GM12878 (cell line): Measurements from ENCODE around the gene ANKRD17. TPM values are rescaled to one million over a fixed set of nuclear protein-coding genes. Genes with fewer than 3 reads are reported as not detected.

Experiments
- ATAC-seq: fragments of 200-7000 bp; cut with Tn5 transposase; 3 replicates; pipeline ENCODE4 v1.9.1; 2020; ENCODE audit warnings: mild to moderate bottlenecking, moderate library complexity
- BruUV-seq: library from RNA; stranded (reverse); fragments of 400-500 nt; replicated peaks from 2 replicates; lab custom pipeline; 2021; lab: Mats Ljungman, UMichigan
- CTCF ChIA-PET: fragments of 300-600 bp; sonication (Branson Sonifier 250); formaldehyde crosslinking; extraction: SDS; loops from one replicate; lab custom pipeline; 2021; ENCODE audit warnings: inconsistent platforms; lab: Yijun Ruan, JAX
- POLR2A ChIA-PET: fragments of 350-600 bp; formaldehyde crosslinking; extraction: SDS; loops from one replicate; lab custom pipeline; 2021; ENCODE audit warnings: inconsistent platforms; lab: Charles Lee
- RAD21 ChIA-PET: fragments of 300-600 bp; sonication (Branson Sonifier 250); formaldehyde crosslinking; loops from one replicate; lab custom pipeline; 2023; ENCODE audit warnings: antibody characterized with exemption; ENCODE audit not compliant: unreplicated experiment; lab: Charles Lee
- SMC1A ChIA-PET: fragments of 300-600 bp; sonication (Branson Sonifier 250); formaldehyde crosslinking; loops from one replicate; lab custom pipeline; 2023; ENCODE audit not compliant: unreplicated experiment, uncharacterized antibody; lab: Charles Lee
- DNase-seq: peaks from one replicate; pipeline ENCODE4 v3.0.0-alpha.2; 2011; ENCODE audit warnings: low read depth, low spot score
- FAIRE-seq: peaks from 3 replicates; lab custom pipeline; 2011; peaks lifted over from hg19 to GRCh38; lab: Jason Lieb, UNC
- H2AFZ ChIP-seq: 2 replicates; pipeline ENCODE4 v1.6.0; 2011; ENCODE audit warnings: low read depth, low read length, control low read depth; ENCODE audit not compliant: control insufficient read depth
- H3K27ac ChIP-seq: 2 replicates; pipeline ENCODE4 v1.5.1; 2011; ENCODE audit warnings: control low read depth; ENCODE audit not compliant: control insufficient read depth, insufficient read depth
- H3K27me3 ChIP-seq, 2 experiments: replicated peaks in 1 of 2; 2 replicates each; pipeline versions ENCODE4 v1.6.0 to v1.6.1; 2011; ENCODE audit warnings: low read length in 1 of 2; ENCODE audit not compliant: control insufficient read depth in 2 of 2, insufficient read depth in 2 of 2
- H3K36me3 ChIP-seq, 2 experiments: 2 replicates each; pipeline ENCODE4 v1.5.1; 2011; ENCODE audit warnings: low read length in 1 of 2; ENCODE audit not compliant: control insufficient read depth in 2 of 2, insufficient read depth in 2 of 2
- H3K4me1 ChIP-seq: 2 replicates; pipeline ENCODE4 v1.6.1; 2011; ENCODE audit warnings: mild to moderate bottlenecking, low read length, moderate library complexity, mixed read lengths; ENCODE audit not compliant: control insufficient read depth, insufficient read depth
- H3K4me2 ChIP-seq: 2 replicates; pipeline ENCODE4 v1.6.0; 2011; ENCODE audit warnings: control low read depth; ENCODE audit not compliant: control insufficient read depth, insufficient read depth
- H3K4me3 ChIP-seq: fragments of 200-600 bp; sonication (generic); 2 replicates; pipeline ENCODE4 v1.5.1; 2016
- H3K79me2 ChIP-seq: 2 replicates; pipeline ENCODE4 v1.6.0; 2011; ENCODE audit warnings: low read length; ENCODE audit not compliant: control insufficient read depth, insufficient read depth
- H3K9ac ChIP-seq: 2 replicates; pipeline ENCODE4 v1.8.0; 2011; ENCODE audit warnings: low read length, control low read depth, mixed read lengths; ENCODE audit not compliant: control insufficient read depth, insufficient read depth
- H3K9me3 ChIP-seq: replicated peaks from 3 replicates; pipeline ENCODE4 v1.5.1; 2011; ENCODE audit warnings: mild to moderate bottlenecking, low read length; ENCODE audit not compliant: control insufficient read depth, insufficient read depth
- H4K20me1 ChIP-seq: 2 replicates; pipeline ENCODE4 v1.6.0; 2011; ENCODE audit not compliant: control insufficient read depth, insufficient read depth
- ATF2 ChIP-seq: IDR thresholded peaks from 2 replicates; pipeline ENCODE4 v1.6.1; 2012; ENCODE audit warnings: low read length, inconsistent platforms
- CREM ChIP-seq: IDR thresholded peaks from 2 replicates; pipeline ENCODE4 v1.6.1; 2014; ENCODE audit warnings: antibody characterized with exemption, low read depth
- HDAC2 ChIP-seq: fragments of 200-600 bp; sonication (generic); IDR thresholded peaks from 2 replicates; pipeline ENCODE4 v1.6.1; 2017
- MTA2 ChIP-seq: fragments of 450-650 bp; IDR thresholded peaks from 2 replicates; pipeline ENCODE4 v1.6.1; 2016; ENCODE audit warnings: low read depth, mild to moderate bottlenecking, moderate library complexity
- NFIC ChIP-seq: IDR thresholded peaks from 2 replicates; pipeline ENCODE4 v1.6.1; 2012; ENCODE audit warnings: low read depth, mild to moderate bottlenecking, inconsistent platforms, low read length, moderate library complexity
- NR2F1 ChIP-seq: fragments of 450-650 bp; conservative IDR thresholded peaks from 2 replicates; pipeline ENCODE4 v1.6.1; 2017; ENCODE audit warnings: mild to moderate bottlenecking
- SPI1 ChIP-seq: IDR thresholded peaks from 2 replicates; pipeline ENCODE4 v1.6.1; 2011; ENCODE audit warnings: low read depth, mild to moderate bottlenecking, low read length, moderate library complexity, borderline replicate concordance; ENCODE audit not compliant: insufficient read depth
- ZNF384 ChIP-seq: IDR thresholded peaks from 2 replicates; pipeline ENCODE4 v1.6.1; 2012; ENCODE audit warnings: low read depth, mild to moderate bottlenecking, low read length, improper control_type of control experiment, borderline replicate concordance
- WGBS: methylation state at CpG from one replicate; pipeline ENCODE4 v1.1.6; 2016; ENCODE audit warnings: low lambda C conversion rate; ENCODE audit not compliant: insufficient replicate concordance, insufficient coverage; ENCODE audit errors: missing lambda C conversion rate; 5-methylcytosine and 5-hydroxymethylcytosine counted together
- in situ Hi-C: fragments of 300-500 bp; cut with MboI; formaldehyde crosslinking; loops from 9 replicates; pipeline ENCODE4 v1.14.3; 2018; ENCODE audit warnings: mixed read lengths
- intact Hi-C: fragments of 100-400 bp; cut with micrococcal nuclease; formaldehyde crosslinking; loops from one replicate; pipeline ENCODE4 v1.14.2; 2022; ENCODE audit not compliant: unreplicated experiment
- polyA plus RNA-seq, 11 experiments: library from polyadenylated mRNA; depleted of rRNA in 4 of 11; unstranded in 6 of 11; stranded (reverse) in 5 of 11; fragments of >200 nt; fragmentation: Nextera tagmentation in 4 of 11; fragmentation: Illumina TruSeq in 1 of 11; extraction: Ambion mirVana in 4 of 11; extraction: Trizol in 1 of 11; gene quantifications; 1 replicate in 1 of 11; 2 replicates in 10 of 11; pipeline versions ENCODE4 v1.2.1 to v1.2.3, GENCODE V29; 2011 to 2016; ENCODE audit warnings: inconsistent platforms in 2 of 11, missing spikeins in 2 of 11, low read depth in 1 of 11
- total RNA-seq, 4 experiments: library from RNA; depleted of rRNA in 3 of 4; stranded (reverse); fragments of >200 nt in 3 of 4; fragmentation: Illumina TruSeq in 1 of 4; extraction: Trizol in 1 of 4; gene quantifications; 2 replicates each; pipeline versions ENCODE4 v1.2.1 to v1.2.3, GENCODE V29; 2013 to 2021

ANKRD17 gene
- total and polyA plus RNA-seq, 10 of the 15 experiments (the other 5 are each of a cell fraction or from before 2014, with no cell fraction given): 11.7 to 46.5 (median 32.6) TPM

GRCh38 chr4:73064536-73064935, 194.1 kb downstream of the ANKRD17 start:
- POLR2A ChIA-PET: no interaction called here
- BruUV-seq: no TSS peak
- FAIRE-seq: no peak

GRCh38 chr4:73055241-73055897, 203.2 kb downstream of the ANKRD17 start:
- intact Hi-C loops (no loop called here), in situ Hi-C loops (loop anchor here (25.0 kb wide), 1 partner anchor 1107 kb away; the partner anchor contains the start of gene MTHFD2L)
- SMC1A ChIA-PET: interaction anchor here (1.2 kb wide), 1 partner anchor 12 kb away, joined by 3 read pairs; no protein-coding TSS in a partner anchor
- POLR2A ChIA-PET: interaction anchor here (0.6 kb wide), 1 partner anchor 133 kb away, joined by 4 read pairs; no protein-coding TSS in a partner anchor
- Histone ChIP-seq H3K4me3 (no peak overlapping the region), H3K27me3 (no peaks in the 10 kb centered on the region), H2AFZ (no peak overlapping the region), H3K27ac (no peak overlapping the region; the same call in 1 of the 2 replicates), H3K4me2 (peak overlapping the region; percentile 53; the same call in 1 of the 2 replicates), H3K9ac (no peak overlapping the region), H3K79me2 (no peaks in the 10 kb centered on the region), H4K20me1 (no peaks in the 10 kb centered on the region), H3K9me3 (no peaks in the 10 kb centered on the region), H3K4me1 (peaks cover 8% of the 10 kb centered on the region; the same call in 1 of the 2 replicates), H3K36me3 (peaks cover 0 to 13% of the 10 kb centered on the region in 2 experiments; a peak in 2 of 4 replicates)
- peak; percentile 13 for FAIRE-seq
- RAD21 ChIA-PET: no interaction called here
- TF ChIP-seq NR2F1: no peak
- no peak for TF ChIP-seq HDAC2
- no peak for TF ChIP-seq ATF2
- peak; percentile 40; the same call in 1 of the 2 replicates for TF ChIP-seq SPI1
- TF ChIP-seq ZNF384: no peak
- BruUV-seq: no TSS peak
- DNase-seq: no peak
- CTCF ChIA-PET: interaction anchor here (1.4 kb wide), 1 partner anchor 15 kb away, joined by 4 read pairs; no protein-coding TSS in a partner anchor
- peak; percentile 83 for ATAC-seq
- WGBS: 53% methylated on average over 2 of the region's 2 CpGs

More at GRCh38 chr4:73064536-73064935, 194.1 kb downstream of the ANKRD17 start:
- intact Hi-C loops (no loop called here), in situ Hi-C loops (loop anchor here (25.0 kb wide), 1 partner anchor 1098 kb away; the partner anchor contains the start of gene MTHFD2L)
- no peak for ATAC-seq
- DNase-seq: no peak
- Histone ChIP-seq H3K4me3 (no peak overlapping the region), H3K79me2 (peaks cover 29% of the 10 kb centered on the region), H3K36me3 (peaks cover 0 to 12% of the 10 kb centered on the region in 2 experiments; a peak in 3 of 4 replicates), H2AFZ (no peak overlapping the region)
- RAD21 ChIA-PET: no interaction called here
- no peak for TF ChIP-seq NFIC
- no peak for TF ChIP-seq CREM
- no peak for TF ChIP-seq MTA2
- TF ChIP-seq, all 136 proteins: peak for 0
- no peak overlapping the region for H3K27ac ChIP-seq
- H3K4me1 ChIP-seq: peaks cover 4% of the 10 kb centered on the region; the same call in 1 of the 2 replicates
- ChIA-PET SMC1A (interaction anchor here (0.9 kb wide), 1 partner anchor 191 kb away, joined by 3 read pairs; no protein-coding TSS in a partner anchor), CTCF (interaction anchor here (1.2 kb wide), 1 partner anchor 26 kb away, joined by 4 read pairs; no protein-coding TSS in a partner anchor)
- H3K4me2 ChIP-seq: no peak overlapping the region
- 27% methylated on average over 4 of the region's 4 CpGs for WGBS
- H3K9ac ChIP-seq: no peak overlapping the region
- no peaks in the 10 kb centered on the region for H3K9me3 ChIP-seq
- no peaks in the 10 kb centered on the region for H4K20me1 ChIP-seq
- H3K27me3 ChIP-seq: no peaks in the 10 kb centered on the region
